ENCODE results near the gene CHCHD3.

- no peak for TF ChIP-seq CTCF (IDR thresholded peaks at IDR 0.05)
- TF ChIP-seq POLR2AphosphoS5 (IDR thresholded peaks at IDR 0.05; ENCODE audit: insufficient read depth in 1 of 2, low read depth in 1 of 2), result no peak
Measured at GRCh38 chr7:132861940-132862554, 219.8 kb downstream of the CHCHD3 start.

Data from vagina (tissue), 2 donors.